Mucosa of rectum (tissue), 2 donors: ENCODE measurements around the gene RFC2.
"Not testable (repeated sequence)": the region's sequence is repeated elsewhere in the genome, so short reads cannot be mapped to it uniquely, and the experiment has no call there.

ENCODE experiments used
- H3K27ac ChIP-seq, 2 donors: one replicate each; pipeline ENCODE4 v1.7.0; 2013; ENCODE audit warnings: inconsistent platforms in 2 of 2, low read depth in 2 of 2, low read length in 2 of 2
- H3K27me3 ChIP-seq, 2 donors: one replicate each; pipeline ENCODE4 v1.7.0; 2013; ENCODE audit warnings: low read length in 2 of 2; ENCODE audit not compliant: control insufficient read depth in 2 of 2, insufficient read depth in 2 of 2
- H3K36me3 ChIP-seq, 2 donors: one replicate each; pipeline ENCODE4 v1.7.0; 2013; ENCODE audit warnings: low read length in 2 of 2; ENCODE audit not compliant: control insufficient read depth in 2 of 2, insufficient read depth in 2 of 2
- H3K4me1 ChIP-seq, 2 donors: one replicate each; pipeline ENCODE4 v1.7.0; 2013; ENCODE audit warnings: low read length in 2 of 2, mild to moderate bottlenecking in 1 of 2; ENCODE audit not compliant: control insufficient read depth in 2 of 2, insufficient read depth in 2 of 2
- H3K4me3 ChIP-seq, 2 donors: one replicate each; pipeline ENCODE4 v1.7.0; 2013; ENCODE audit warnings: low read length in 2 of 2
- H3K9ac ChIP-seq, 2 donors: one replicate each; pipeline ENCODE4 v1.7.0; 2013; ENCODE audit warnings: low read length in 2 of 2, low read depth in 1 of 2, mild to moderate bottlenecking in 1 of 2
- H3K9me3 ChIP-seq, 2 donors: one replicate each; pipeline ENCODE4 v1.7.0; 2013; ENCODE audit warnings: low read length in 2 of 2; ENCODE audit not compliant: control insufficient read depth in 2 of 2
- donor health status: healthy.
- donor health status: Normal muscosa, but diverticular disease.

The RFC2 gene

GRCh38 chr7:74228951-74229900 is 25.0 kb downstream of the RFC2 start:
- Histone ChIP-seq H3K4me3 (no peak overlapping the region), H3K9me3 (no peaks in the 10 kb centered on the region), H3K27me3 (no peaks in the 10 kb centered on the region), H3K9ac (no peak overlapping the region), H3K36me3 (peaks cover 13 to 14% of the 10 kb centered on the region in 2 donors), H3K27ac (no peak overlapping the region), H3K4me1 (peaks cover 0 to 2% of the 10 kb centered on the region in 2 donors)

- H3K9ac ChIP-seq: no peak overlapping the region
- no peak overlapping the region for H3K4me3 ChIP-seq
- no peaks in the 10 kb centered on the region for H3K9me3 ChIP-seq
- H3K36me3 ChIP-seq: peaks cover 4 to 8% of the 10 kb centered on the region in 2 donors
- peaks cover 0 to 2% of the 10 kb centered on the region in 2 donors for H3K4me1 ChIP-seq
- H3K27ac ChIP-seq: no peak overlapping the region
- H3K27me3 ChIP-seq: no peaks in the 10 kb centered on the region
These were observed 27.6 kb downstream of the RFC2 start for GRCh38 chr7:74226633-74227032.

- Histone ChIP-seq H3K36me3 (peaks cover 4 to 8% of the 10 kb centered on the region in 2 donors), H3K4me3 (no peak overlapping the region), H3K27me3 (no peaks in the 10 kb centered on the region), H3K4me1 (peaks cover 0 to 2% of the 10 kb centered on the region in 2 donors), H3K27ac (no peak overlapping the region), H3K9me3 (no peaks in the 10 kb centered on the region), H3K9ac (no peak overlapping the region)
These were observed 28.8 kb downstream of the RFC2 start for GRCh38 chr7:74225400-74225799.

- H3K27ac ChIP-seq, H3K4me1 ChIP-seq, H3K27me3 ChIP-seq, H3K4me3 ChIP-seq, H3K9ac ChIP-seq, H3K9me3 ChIP-seq, H3K36me3 ChIP-seq: not testable (repeated sequence)
These were observed 29.3 kb downstream of the RFC2 start for GRCh38 chr7:74224907-74225306.

GRCh38 chr7:74224511-74224832 is 29.7 kb downstream of the RFC2 start:
- Histone ChIP-seq H3K36me3 (peaks cover 4 to 8% of the 10 kb centered on the region in 2 donors), H3K27ac (no peak overlapping the region), H3K4me1 (peaks cover 0 to 2% of the 10 kb centered on the region in 2 donors), H3K9ac (no peak overlapping the region), H3K27me3 (no peaks in the 10 kb centered on the region), H3K4me3 (no peak overlapping the region), H3K9me3 (no peaks in the 10 kb centered on the region)

GRCh38 chr7:74223711-74224510 is 30.3 kb downstream of the RFC2 start:
- H3K4me3 ChIP-seq: no peak overlapping the region
- peaks cover 4% of the 10 kb centered on the region in 2 donors for H3K36me3 ChIP-seq
- no peaks in the 10 kb centered on the region for H3K27me3 ChIP-seq
- H3K4me1 ChIP-seq: peaks cover 0 to under 1% of the 10 kb centered on the region in 2 donors
- H3K27ac ChIP-seq: no peak overlapping the region
- H3K9ac ChIP-seq: no peak overlapping the region
- H3K9me3 ChIP-seq: no peaks in the 10 kb centered on the region

- no peak overlapping the region for H3K4me3 ChIP-seq
- peaks cover 0 to 4% of the 10 kb centered on the region in 2 donors for H3K36me3 ChIP-seq
- H3K9me3 ChIP-seq: no peaks in the 10 kb centered on the region
- H3K4me1 ChIP-seq: no peaks in the 10 kb centered on the region
- no peaks in the 10 kb centered on the region for H3K27me3 ChIP-seq
- H3K27ac ChIP-seq: no peak overlapping the region
- no peak overlapping the region for H3K9ac ChIP-seq
These were observed 31.1 kb downstream of the RFC2 start for GRCh38 chr7:74222851-74223710.

- H3K4me1 ChIP-seq: no peaks in the 10 kb centered on the region
- H3K9me3 ChIP-seq: no peaks in the 10 kb centered on the region
- H3K36me3 ChIP-seq: peaks cover 0 to 4% of the 10 kb centered on the region in 2 donors
- H3K9ac ChIP-seq: no peak overlapping the region
- no peaks in the 10 kb centered on the region for H3K27me3 ChIP-seq
- no peak overlapping the region for H3K27ac ChIP-seq
- H3K4me3 ChIP-seq: no peak overlapping the region
These were observed 32.5 kb downstream of the RFC2 start for GRCh38 chr7:74221713-74222112.

- Histone ChIP-seq H3K36me3 (peaks cover 0 to under 1% of the 10 kb centered on the region in 2 donors), H3K9ac (no peak overlapping the region), H3K27ac (no peak overlapping the region), H3K4me3 (no peak overlapping the region), H3K4me1 (peaks cover 0 to 3% of the 10 kb centered on the region in 2 donors), H3K27me3 (no peaks in the 10 kb centered on the region), H3K9me3 (no peaks in the 10 kb centered on the region)
These were observed 34.0 kb downstream of the RFC2 start for GRCh38 chr7:74220229-74220628.
